MCF 10A (cell line): ENCODE measurements around the gene TCF12. TPM values are rescaled to one million over a fixed set of nuclear protein-coding genes. Genes with fewer than 3 reads are reported as not detected.
A peak's percentile ranks its signal among the peaks of the same experiment; 100 is the strongest.

Experiments
- BruUV-seq: library from RNA; stranded (reverse); fragments of 400-500 nt; replicated peaks from 2 replicates; lab custom pipeline; 2021; lab: Mats Ljungman, UMichigan
- CTCF ChIA-PET: fragments of 300-600 bp; sonication (Branson Sonifier 250); formaldehyde crosslinking; extraction: SDS; loops from one replicate; lab custom pipeline; 2021; ENCODE audit warnings: antibody characterized with exemption, inconsistent platforms; lab: Yijun Ruan, JAX
- POLR2A ChIA-PET: fragments of 300-600, 350-650 bp; sonication (Branson Sonifier 250); formaldehyde crosslinking; extraction: SDS; loops from one replicate; lab custom pipeline; 2020; ENCODE audit warnings: antibody characterized with exemption, inconsistent platforms; lab: Yijun Ruan, JAX
- DNase-seq: peaks from one replicate; pipeline ENCODE4 v3.0.0-alpha.2; 2018; ENCODE audit not compliant: unreplicated experiment
- H3K27ac Mint-ChIP-seq: one replicate; pipeline ENCODE4 v1.8.0; 2022; ENCODE audit warnings: mild to moderate bottlenecking, low read depth, mixed read lengths; ENCODE audit not compliant: unreplicated experiment
- H3K27me3 Mint-ChIP-seq: one replicate; pipeline ENCODE4 v1.8.0; 2022; ENCODE audit warnings: mixed read lengths; ENCODE audit not compliant: insufficient read depth, unreplicated experiment
- H3K36me3 Mint-ChIP-seq: one replicate; pipeline ENCODE4 v1.8.0; 2022; ENCODE audit warnings: mild to moderate bottlenecking, moderate library complexity, mixed read lengths; ENCODE audit not compliant: insufficient read depth, unreplicated experiment
- H3K4me1 Mint-ChIP-seq: one replicate; pipeline ENCODE4 v1.8.0; 2022; ENCODE audit warnings: mixed read lengths; ENCODE audit not compliant: insufficient read depth, unreplicated experiment
- H3K4me3 Mint-ChIP-seq: one replicate; pipeline ENCODE4 v1.8.0; 2022; ENCODE audit warnings: mild to moderate bottlenecking, moderate library complexity, mixed read lengths; ENCODE audit not compliant: unreplicated experiment
- H3K9me3 Mint-ChIP-seq: one replicate; pipeline ENCODE4 v1.8.0; 2022; ENCODE audit warnings: mixed read lengths; ENCODE audit not compliant: unreplicated experiment
- intact Hi-C: fragments of 100-400 bp; cut with micrococcal nuclease; formaldehyde crosslinking; loops from 2 replicates; pipeline ENCODE4 v1.14.1; 2022
- total RNA-seq: library from RNA; stranded (reverse); gene quantifications from 2 replicates; pipeline ENCODE4 v1.2.3, GENCODE V29; 2022
- TF ChIP-seq, protein P1 (sequence below): fragments of 200-600 bp; IDR thresholded peaks from one replicate; pipeline ENCODE4 v1.8.0; 2022; ENCODE audit warnings: antibody characterized with exemption, mild to moderate bottlenecking; ENCODE audit not compliant: unreplicated experiment

The TCF12 gene
- total RNA-seq, 1 experiment from 2014 or later = 140 TPM

DNA sequence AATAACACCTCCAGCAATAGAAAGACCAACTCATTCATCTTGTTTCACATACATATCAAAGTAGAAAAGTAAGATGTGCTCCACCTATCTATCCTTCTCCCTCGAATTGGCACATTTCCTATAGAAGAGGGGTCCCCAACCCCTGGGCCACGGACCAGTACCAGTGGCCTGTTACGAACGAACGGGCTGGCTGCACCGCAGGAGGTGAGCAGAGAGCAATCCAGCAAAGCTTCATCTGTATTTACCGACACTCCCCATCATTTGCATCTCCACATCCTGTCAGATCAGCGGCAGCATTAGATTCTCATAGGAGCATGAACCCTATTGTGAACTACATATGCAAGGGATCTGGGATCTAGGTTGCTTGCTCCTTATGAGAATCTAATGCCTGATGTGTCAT lies 362.9 kb downstream of the TCF12 start:
- H3K27ac Mint-ChIP-seq = no peak overlapping the region

GRCh38 chr15:57282686-57283085 lies 364.2 kb downstream of the TCF12 start:
- Mint-ChIP-seq H3K9me3 (no peaks in the 10 kb centered on the region), H3K27me3 (no peaks in the 10 kb centered on the region), H3K36me3 (peaks cover 56% of the 10 kb centered on the region), H3K4me3 (no peak overlapping the region), H3K27ac (no peak overlapping the region), H3K4me1 (peaks cover 5% of the 10 kb centered on the region)
- TF ChIP-seq, protein P1, sequence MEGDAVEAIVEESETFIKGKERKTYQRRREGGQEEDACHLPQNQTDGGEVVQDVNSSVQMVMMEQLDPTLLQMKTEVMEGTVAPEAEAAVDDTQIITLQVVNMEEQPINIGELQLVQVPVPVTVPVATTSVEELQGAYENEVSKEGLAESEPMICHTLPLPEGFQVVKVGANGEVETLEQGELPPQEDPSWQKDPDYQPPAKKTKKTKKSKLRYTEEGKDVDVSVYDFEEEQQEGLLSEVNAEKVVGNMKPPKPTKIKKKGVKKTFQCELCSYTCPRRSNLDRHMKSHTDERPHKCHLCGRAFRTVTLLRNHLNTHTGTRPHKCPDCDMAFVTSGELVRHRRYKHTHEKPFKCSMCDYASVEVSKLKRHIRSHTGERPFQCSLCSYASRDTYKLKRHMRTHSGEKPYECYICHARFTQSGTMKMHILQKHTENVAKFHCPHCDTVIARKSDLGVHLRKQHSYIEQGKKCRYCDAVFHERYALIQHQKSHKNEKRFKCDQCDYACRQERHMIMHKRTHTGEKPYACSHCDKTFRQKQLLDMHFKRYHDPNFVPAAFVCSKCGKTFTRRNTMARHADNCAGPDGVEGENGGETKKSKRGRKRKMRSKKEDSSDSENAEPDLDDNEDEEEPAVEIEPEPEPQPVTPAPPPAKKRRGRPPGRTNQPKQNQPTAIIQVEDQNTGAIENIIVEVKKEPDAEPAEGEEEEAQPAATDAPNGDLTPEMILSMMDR = no peak
- BruUV-seq = no TSS peak
- intact Hi-C loops = no loop called here
- ChIA-PET POLR2A (no interaction called here), CTCF (interaction anchor here (0.8 kb wide), 1 partner anchor 24 kb away, joined by 3 read pairs; no protein-coding TSS in a partner anchor)
- no peak for DNase-seq

More for the DNA sequence above, 362.9 kb downstream of the TCF12 start:
- no peak overlapping the region for H3K4me3 Mint-ChIP-seq
- CTCF ChIA-PET = interaction anchor here (0.6 kb wide), 1 partner anchor 588 kb away, joined by 4 read pairs; no protein-coding TSS in a partner anchor
- H3K36me3 Mint-ChIP-seq = peaks cover 50% of the 10 kb centered on the region
- TF ChIP-seq, protein P1 = no peak
- H3K27me3 Mint-ChIP-seq = no peaks in the 10 kb centered on the region
- POLR2A ChIA-PET = interaction anchor here (0.9 kb wide), 1 partner anchor 94 kb away, joined by 3 read pairs; no protein-coding TSS in a partner anchor
- DNase-seq = no peak
- BruUV-seq = no TSS peak
- no peaks in the 10 kb centered on the region for H3K9me3 Mint-ChIP-seq
- intact Hi-C loops = no loop called here
- H3K4me1 Mint-ChIP-seq = peaks cover 5% of the 10 kb centered on the region

DNA sequence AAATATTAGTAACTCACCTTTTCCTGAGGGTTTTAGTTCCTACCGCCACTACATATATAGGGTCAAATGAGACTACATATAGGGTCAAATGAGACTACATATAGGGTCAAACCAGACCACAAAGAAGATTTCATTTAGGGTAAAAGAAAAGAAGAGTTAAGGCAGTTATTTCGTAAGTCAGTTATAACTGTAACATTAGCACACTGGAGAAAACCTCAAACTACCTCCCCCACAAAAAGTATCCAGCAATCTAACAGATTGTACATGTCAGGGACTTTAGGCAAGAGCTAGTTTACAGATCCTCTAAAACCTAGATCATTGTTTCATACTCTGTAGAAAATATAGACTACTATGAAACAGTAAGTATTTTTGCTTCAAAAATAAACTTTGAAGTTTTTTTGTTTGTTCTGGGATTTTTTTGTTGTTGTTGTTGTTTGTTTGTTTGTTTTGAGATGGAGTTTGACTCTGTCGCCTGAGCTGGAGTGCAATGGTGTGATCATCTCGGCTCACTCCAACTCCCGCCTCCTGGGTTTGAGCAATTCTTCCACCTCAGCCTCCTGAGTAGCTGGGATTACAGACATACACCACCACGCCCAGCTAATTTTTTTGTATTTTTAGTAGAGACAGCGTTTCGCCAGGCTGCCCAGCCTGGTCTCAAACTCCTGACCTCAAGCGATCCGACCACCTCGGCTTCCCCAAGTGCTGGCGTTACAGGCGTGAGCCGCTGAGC lies 365.5 kb downstream of the TCF12 start:
- H3K4me3 Mint-ChIP-seq = no peak overlapping the region
- TF ChIP-seq, protein P1 = no peak
- no peaks in the 10 kb centered on the region for H3K9me3 Mint-ChIP-seq
- no TSS peak for BruUV-seq
- H3K27ac Mint-ChIP-seq = no peak overlapping the region
- DNase-seq = no peak
- intact Hi-C loops = no loop called here
- peaks cover 52% of the 10 kb centered on the region for H3K36me3 Mint-ChIP-seq
- CTCF ChIA-PET = interaction anchor here (0.6 to 1.3 kb wide), 4 partner anchors 8 to 245 kb away, joined by 3 to 4 read pairs (median 3); no protein-coding TSS in a partner anchor
- H3K4me1 Mint-ChIP-seq = peaks cover 2% of the 10 kb centered on the region
- POLR2A ChIA-PET = no interaction called here
- H3K27me3 Mint-ChIP-seq = no peaks in the 10 kb centered on the region

DNA sequence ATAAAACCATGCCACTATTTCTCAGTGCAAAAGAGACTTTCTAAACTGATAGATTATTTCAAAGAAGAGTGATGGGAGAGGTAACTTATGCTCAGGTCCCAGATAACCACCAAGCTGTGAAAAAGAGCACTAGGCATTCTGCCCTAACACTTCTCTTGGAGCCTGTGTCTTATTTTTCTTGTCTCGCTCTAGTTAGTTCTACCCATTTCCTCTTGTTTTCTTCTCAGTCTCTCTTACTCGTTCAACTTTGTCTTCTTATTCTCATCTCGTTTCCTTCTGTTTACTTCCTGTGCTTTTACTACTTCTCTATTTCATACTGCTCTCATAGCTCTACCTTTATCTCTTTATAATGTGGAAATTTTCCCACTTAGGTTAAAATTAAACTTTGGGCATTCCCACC lies 366.1 kb downstream of the TCF12 start:
- Mint-ChIP-seq H3K4me1 (no peaks in the 10 kb centered on the region), H3K36me3 (peaks cover 53% of the 10 kb centered on the region), H3K27me3 (no peaks in the 10 kb centered on the region), H3K4me3 (no peak overlapping the region), H3K27ac (no peak overlapping the region), H3K9me3 (no peaks in the 10 kb centered on the region)
- no TSS peak for BruUV-seq
- ChIA-PET CTCF (interaction anchor here (1.1 to 1.3 kb wide), 2 partner anchors 22 to 138 kb away, joined by 3 read pairs; no protein-coding TSS in a partner anchor), POLR2A (no interaction called here)
- no peak for DNase-seq
- TF ChIP-seq, protein P1 = peak; percentile 2
- intact Hi-C loops = no loop called here
